HG03025 (cell line): ENCODE measurements around the gene SLC16A4.
"Not testable (repeated sequence)": the region's sequence is repeated elsewhere in the genome, so short reads cannot be mapped to it uniquely, and the experiment has no call there.

Experiments
- ATAC-seq: cut with Tn5 transposase; IDR thresholded peaks from one replicate; pipeline ENCODE4 v1.9.1; 2021; ENCODE audit warnings: mild to moderate bottlenecking, moderate library complexity; ENCODE audit not compliant: unreplicated experiment, low FRiP score

The SLC16A4 gene

GRCh38 chr1:110390692-110391245 lies at the start of gene SLC16A4:
Gene SLC16A4, minus strand, starts transcription at chr1:110391026. Its CDS starts 1,703 bp downstream, at chr1:110389323.
- no peak for ATAC-seq

- ATAC-seq: not testable (repeated sequence)
Observed at GRCh38 chr1:110439873-110440272, 49.0 kb upstream of the SLC16A4 start.

- ATAC-seq: no peak
Observed at GRCh38 chr1:110438893-110439292, 48.1 kb upstream of the SLC16A4 start.

GRCh38 chr1:110437645-110438299 lies 46.9 kb upstream of the SLC16A4 start:
- ATAC-seq: not testable (repeated sequence)

GRCh38 chr1:110436635-110437034 lies 45.8 kb upstream of the SLC16A4 start:
- no peak for ATAC-seq

- no peak for ATAC-seq
Observed at GRCh38 chr1:110434946-110435345, 44.1 kb upstream of the SLC16A4 start.

GRCh38 chr1:110433803-110434202 lies 43.0 kb upstream of the SLC16A4 start:
- no peak for ATAC-seq

- no peak for ATAC-seq
Observed at GRCh38 chr1:110433213-110433612, 42.4 kb upstream of the SLC16A4 start.

- ATAC-seq: no peak
Observed at GRCh38 chr1:110430901-110431300, 40.1 kb upstream of the SLC16A4 start.

GRCh38 chr1:110430366-110430765 lies 39.5 kb upstream of the SLC16A4 start:
- ATAC-seq: no peak

GRCh38 chr1:110428946-110429345 lies 38.1 kb upstream of the SLC16A4 start:
- ATAC-seq: no peak

GRCh38 chr1:110426854-110427253 lies 36.0 kb upstream of the SLC16A4 start:
- no peak for ATAC-seq

GRCh38 chr1:110425612-110426152 lies 34.9 kb upstream of the SLC16A4 start:
- ATAC-seq: no peak

- ATAC-seq: no peak
Observed at GRCh38 chr1:110424699-110425611, 34.1 kb upstream of the SLC16A4 start.

- no peak for ATAC-seq
Observed at GRCh38 chr1:110420874-110421793, 30.3 kb upstream of the SLC16A4 start.

- no peak for ATAC-seq
Observed at GRCh38 chr1:110420023-110420662, 29.3 kb upstream of the SLC16A4 start.

- no peak for ATAC-seq
Observed at GRCh38 chr1:110418729-110419128, 27.9 kb upstream of the SLC16A4 start.

- ATAC-seq: not testable (repeated sequence)
Observed at GRCh38 chr1:110413045-110413444, 22.2 kb upstream of the SLC16A4 start.

- ATAC-seq: no peak
Observed at GRCh38 chr1:110412576-110412975, 21.8 kb upstream of the SLC16A4 start.
